ENCODE results near the gene DSE.

The DSE gene

DNA sequence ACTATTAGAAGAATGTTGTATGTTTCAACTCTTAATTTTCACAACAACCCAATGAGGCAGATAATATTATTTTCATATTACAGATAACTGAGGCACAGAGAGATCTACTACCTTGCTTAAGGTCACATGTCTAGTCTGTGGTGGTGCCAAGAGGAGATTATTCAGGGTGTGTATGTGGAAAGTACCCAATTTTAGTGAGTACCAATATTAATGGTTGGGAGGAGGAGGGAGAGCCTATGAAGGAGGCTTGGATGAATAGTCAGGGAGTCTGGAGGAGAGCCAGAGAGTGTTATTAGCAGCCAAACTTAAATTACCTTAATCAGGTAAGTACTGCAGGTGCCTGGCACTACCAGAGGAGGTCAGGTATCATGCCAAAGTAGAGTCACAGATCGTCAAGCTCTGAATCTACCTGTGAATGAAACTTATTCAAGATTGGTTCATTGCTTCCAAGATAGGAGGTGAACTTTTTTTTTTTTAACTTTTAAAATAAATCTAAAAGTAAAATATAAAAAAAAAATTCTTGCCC lies 79.5 kb downstream of the DSE start:
- no peak for DNase-seq

DNA sequence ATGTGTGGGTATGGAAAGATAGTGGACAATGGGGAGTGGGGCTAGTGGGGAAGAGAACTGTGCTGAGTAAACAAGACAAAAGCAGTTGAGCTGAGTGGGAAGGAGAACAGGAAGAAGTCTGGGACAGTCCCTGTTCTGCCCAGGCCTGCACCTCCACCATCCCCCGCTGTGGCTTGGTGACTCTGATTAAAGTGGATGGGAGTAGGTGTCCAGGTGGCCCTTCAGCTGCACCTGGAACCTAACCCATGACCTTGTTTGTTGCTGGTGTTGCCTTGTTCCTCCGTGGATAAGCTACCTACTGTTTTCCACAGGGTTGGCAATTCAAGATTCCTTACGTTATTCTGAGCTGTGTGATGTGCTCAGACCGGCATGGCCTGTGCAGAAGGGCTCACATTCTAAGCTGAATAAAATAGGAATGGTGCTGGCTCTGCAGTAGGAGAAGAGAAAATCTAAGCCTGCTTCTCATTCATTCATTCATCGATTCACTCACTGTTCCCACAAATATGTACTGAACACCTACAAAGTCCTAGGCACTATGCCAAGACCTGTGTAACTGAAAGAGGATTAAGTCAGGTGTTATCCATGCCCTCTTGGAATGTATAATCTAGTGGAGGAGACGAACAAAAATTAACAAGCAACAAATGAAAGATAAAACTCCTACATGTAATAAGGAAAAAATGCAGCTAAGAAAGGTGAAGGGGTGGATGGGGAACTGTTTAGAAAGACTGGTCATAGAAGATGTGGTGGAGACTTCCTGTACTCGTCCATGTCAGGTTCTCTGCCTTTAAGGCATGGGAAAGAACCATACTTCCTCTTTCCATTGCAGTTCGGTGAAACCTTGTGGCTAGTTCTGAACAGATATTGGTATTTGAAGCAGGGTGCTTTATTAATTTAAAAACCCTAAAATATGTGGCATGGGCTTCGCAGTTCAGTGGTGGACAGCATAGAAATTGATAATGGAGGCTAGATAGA lies 80.3 kb downstream of the DSE start:
- no peak for DNase-seq

DNA sequence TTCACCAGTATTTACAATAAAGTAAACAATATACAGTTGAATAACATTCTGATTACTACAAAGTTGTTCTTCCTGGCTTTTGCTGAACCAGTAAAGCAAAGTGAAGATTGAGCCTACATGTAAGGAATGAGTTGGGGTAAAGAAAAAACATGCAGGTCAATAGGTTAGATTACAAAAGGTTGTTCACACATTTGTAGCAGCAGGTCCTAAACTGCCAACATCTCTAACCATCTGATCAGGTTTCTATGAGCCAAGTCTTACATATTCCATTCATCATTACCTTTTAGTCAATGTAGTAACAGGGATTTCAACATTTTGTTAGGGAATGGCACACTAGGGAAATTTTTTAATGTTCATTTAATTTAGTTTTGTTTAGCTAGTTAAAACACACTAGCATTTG lies 81.2 kb downstream of the DSE start:
- DNase-seq: no peak

DNA sequence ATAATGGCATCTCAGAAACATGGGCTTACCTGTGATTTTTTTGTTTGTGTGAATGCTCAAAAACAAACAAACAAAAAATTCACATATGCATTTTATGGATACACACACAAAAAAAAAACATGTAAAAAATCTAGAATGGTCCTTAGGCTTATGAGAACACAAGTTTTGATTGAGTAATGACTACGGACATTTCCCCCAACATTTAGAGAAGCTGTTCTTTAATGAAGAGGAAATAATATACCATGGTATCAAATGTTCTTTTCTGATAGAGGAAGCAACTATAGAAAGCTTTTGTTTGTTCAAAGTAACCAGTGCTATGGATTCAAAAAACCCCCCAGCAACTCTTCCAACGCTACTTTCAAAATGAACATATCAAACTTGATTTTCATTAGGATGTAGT lies 81.8 kb downstream of the DSE start:
- DNase-seq: no peak

DNA sequence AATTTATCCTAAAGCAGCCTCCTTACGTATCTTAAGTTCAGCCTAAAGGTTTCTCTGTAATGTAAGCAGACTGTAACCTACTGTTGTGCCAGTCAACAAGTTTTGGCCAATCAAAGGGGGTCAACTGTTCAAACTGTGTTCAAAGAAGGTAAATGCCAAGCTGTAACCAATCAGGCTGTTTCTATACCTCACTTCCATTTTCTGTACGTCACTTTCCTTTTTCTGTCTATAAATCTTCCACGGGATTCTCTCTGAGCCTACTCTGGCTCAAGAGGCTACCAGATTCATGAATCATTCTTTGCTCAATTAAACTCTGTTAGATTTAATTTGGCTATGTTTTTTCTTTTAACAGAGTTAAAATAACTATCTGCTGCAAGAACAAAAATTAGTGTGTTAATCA lies 85.4 kb downstream of the DSE start:
- DNase-seq: no peak

- no peak for DNase-seq
These were observed 86.2 kb downstream of the DSE start for GRCh38 chr6:116456927-116457326.

DNA sequence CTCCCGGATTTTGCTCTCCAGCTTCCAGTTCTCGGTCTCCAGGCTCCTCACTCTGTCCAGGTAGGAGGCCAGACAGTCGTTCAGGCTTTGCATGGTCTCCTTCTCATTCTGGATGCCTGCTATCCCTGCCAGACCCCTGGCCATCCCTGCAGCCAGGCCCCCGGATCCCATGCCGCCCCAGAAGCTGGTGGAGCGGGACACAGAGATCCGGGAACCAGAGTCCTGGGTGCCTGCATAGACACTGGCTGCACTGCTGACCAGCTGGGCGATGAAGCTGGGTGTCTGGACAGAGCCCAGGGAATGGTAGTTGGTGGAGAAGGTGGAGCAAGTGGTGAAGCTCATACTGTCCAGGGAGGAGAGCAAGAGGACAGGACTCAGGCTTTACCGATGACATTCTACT lies 87.5 kb downstream of the DSE start:
- no peak for DNase-seq

GRCh38 chr6:116459927-116460326 lies 89.2 kb downstream of the DSE start:
- no peak for DNase-seq

GRCh38 chr6:116461331-116461931 lies 90.7 kb downstream of the DSE start, which contains the start of gene CALHM6:
CALHM6 (plus strand) TSS chr6:116461375; CDS start chr6:116461930, 555 bp downstream.
- DNase-seq: no peak

DNA sequence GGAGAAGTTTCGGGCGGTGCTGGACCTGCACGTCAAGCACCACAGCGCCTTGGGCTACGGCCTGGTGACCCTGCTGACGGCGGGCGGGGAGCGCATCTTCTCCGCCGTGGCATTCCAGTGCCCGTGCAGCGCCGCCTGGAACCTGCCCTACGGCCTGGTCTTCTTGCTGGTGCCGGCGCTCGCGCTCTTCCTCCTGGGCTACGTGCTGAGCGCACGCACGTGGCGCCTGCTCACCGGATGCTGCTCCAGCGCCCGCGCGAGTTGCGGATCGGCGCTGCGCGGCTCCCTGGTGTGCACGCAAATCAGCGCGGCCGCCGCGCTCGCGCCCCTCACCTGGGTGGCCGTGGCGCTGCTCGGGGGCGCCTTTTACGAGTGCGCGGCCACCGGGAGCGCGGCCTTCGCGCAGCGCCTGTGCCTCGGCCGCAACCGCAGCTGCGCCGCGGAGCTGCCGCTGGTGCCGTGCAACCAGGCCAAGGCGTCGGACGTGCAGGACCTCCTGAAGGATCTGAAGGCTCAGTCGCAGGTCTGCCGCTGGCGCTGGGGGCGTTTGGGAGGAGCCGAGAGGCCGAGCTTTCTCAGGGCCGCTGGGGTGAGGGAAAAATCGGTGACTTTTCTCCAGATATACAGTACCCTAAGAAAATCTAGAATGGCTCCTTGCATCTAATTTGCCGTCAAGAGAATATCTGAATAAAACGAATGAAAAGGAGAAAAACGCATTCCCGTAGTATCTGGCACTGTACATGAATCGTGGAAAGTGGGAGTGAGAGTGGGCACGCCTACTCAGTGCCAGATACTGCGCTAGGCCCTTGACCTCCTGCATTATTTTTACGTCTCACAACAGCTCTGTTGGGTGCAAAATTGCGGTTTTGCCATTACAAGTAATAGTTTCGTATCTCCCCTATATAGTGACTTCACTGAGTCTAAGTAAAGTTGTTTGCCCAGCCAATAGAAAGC lies 91.5 kb downstream of the DSE start:
- peak; percentile 82 for DNase-seq

GRCh38 chr6:116463301-116463700 lies 92.6 kb downstream of the DSE start:
- DNase-seq: no peak

DNA sequence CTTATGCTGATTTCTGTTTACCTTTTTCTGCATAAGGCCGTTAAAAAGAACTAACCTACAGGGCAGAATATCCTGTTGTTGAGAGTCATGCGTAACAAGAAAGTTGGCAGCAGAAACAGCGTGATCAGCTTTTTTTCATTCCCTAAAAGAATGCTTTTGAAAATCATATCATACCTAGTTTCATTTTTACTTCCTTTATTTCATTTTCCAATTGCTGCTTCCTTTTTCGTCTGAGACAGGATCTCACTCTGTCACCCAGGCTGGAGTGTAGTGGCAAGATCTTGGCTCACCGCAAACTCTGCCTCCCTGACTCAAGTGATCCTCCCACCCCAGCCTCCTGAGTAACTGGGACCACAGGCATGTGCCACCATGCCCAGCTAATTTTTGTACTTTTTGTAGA lies 94.5 kb downstream of the DSE start:
- DNase-seq: no peak

DNA sequence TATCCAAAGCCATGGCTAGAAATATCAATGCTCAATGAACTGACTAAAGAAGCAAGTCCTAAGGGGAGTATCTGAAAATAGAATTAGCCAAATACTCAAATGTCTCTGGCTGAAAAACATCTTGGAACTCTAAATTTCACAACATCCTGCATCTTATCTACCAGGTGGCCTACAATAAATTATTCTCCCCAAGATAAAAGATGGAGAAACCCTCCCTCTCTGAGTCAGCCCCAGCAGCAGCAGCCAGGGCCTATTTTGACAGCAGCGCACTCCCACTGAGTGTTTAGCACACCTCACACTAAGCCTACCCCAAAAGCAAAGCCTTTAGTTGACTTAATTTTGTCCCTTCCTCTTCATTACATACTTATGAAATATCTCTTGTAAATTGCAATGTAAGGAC lies 96.3 kb downstream of the DSE start:
- DNase-seq: no peak

- DNase-seq: no peak
These were observed 96.8 kb downstream of the DSE start for GRCh38 chr6:116467514-116467913.

- DNase-seq: no peak
These were observed 97.5 kb downstream of the DSE start for GRCh38 chr6:116468293-116468692.

DNA sequence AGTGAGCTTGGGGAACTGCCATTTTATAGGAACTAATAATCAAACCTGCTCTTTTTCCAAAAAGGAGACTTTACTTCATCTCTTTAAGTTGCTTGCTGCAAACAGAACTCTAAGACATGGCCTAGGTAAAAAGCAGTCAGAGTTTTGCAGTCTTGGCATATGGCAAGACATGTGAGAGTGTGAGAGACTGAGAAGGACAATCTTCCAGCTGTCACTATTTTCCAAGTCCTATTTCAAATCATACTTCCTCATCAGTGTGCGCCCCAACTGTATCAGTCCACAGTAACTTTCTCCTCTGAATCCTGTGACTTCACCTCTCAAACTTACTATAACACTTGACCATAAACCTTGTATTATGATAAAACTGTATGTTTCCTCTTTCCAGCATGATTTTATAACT lies 100.8 kb downstream of the DSE start:
- no peak for DNase-seq

DNA sequence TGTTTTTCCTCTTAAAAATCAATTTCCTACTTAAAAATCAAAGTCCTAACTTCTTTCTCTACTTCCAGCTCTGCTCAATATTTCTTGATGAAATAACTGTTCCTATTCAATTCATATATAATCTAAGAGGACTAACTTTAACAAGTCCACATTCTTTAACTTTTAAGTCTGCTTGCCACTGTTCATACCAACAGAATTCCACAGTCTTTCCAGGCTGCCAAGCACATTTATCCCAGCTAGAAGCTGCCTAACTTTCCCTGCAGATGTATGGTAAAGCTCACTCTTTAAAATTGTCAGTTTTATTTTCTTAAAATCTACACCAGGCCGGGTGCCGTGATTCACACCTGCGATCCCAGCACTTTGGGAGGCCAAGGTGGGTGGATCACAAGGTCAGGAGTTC lies 102.0 kb downstream of the DSE start:
- DNase-seq: no peak

DNA sequence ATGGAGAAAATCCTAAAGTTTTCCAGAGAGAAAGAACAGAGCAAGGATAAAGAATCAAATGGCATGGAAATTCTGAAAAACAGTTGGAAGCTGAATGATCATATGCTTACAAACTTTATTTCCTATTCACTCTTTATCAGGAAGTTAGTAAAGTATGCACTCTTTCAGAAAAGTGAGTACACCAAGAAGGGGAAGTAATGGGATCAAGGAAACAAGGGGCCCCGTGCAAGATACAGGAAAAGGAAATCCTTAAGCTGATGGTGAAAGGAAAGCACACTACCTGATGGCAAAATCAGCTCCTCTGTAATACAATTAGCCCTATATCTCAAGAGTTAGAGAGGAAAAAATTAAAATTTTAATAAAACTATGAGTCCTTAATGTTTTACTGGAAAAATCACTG lies 104.4 kb downstream of the DSE start:
- DNase-seq: no peak

DNA sequence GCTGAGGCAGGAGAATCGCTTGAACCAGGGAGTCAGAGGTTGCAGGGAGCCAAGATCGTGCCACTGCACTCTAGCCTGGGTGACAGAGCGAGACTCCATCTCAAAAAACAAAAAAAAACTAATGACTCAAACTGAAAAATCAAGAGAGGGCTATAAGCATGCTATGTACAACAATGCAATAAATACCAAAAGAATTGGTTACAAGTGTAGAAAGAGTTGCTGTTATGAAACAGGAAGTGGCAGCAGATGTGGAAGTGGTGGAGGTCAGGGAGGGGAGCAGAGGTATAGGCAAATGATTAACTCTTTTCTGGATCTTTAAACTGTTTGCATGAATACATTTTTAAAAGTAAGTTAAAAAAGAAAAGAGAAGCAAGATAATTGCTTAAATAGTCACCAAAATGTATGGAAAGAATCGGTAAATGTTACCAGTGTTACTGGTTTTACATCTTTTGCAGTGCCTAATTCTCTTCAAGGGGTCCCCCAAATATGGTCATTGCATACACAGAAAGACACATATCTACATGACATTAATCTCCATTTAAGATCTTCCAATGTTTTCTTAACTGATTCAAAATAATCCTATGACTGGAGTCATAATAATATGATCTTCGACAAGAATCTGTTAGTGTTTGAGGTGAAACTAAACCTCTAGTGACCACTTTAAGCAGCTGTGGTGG lies 105.4 kb downstream of the DSE start:
- no peak for DNase-seq

- no peak for DNase-seq
These were observed 112.0 kb downstream of the DSE start for GRCh38 chr6:116482780-116483179.

GRCh38 chr6:116483616-116484015 lies 112.9 kb downstream of the DSE start:
- no peak for DNase-seq

DNA sequence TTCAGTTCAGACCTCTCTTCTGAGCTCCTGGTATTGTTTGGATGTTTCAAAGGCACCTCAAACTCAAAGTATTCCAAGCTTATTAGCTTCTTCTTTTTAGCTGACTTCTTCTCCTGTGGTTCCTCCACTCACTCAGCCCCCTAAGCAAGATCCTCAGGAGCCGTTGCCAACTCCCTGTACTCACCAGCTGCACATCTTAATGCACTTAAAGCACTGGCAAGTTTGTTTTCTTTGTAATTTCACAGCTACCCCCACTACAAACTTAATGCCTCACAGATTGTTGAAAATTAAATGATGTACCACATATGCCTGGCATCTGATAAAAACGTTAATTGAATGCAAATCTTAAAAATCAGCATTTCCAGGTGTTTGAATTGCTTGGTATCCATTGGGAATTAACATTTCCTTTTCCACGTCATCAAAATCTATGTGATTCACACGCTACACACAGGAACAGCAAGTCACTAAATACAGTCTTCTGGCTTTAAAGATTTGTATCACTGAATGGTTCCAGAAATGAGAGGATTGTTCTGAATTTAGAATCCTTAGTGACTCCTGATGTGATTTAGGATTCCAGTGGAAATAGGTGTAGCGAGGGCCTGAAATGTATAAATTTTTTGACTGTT lies 114.9 kb downstream of the DSE start:
- no peak for DNase-seq

Data from right hindlimb (tissue), 1 donor.